BE2C (cell line): ENCODE results near the gene KIF1B.

Experiments used
- DNase-seq: peaks from one replicate; pipeline ENCODE4 v3.0.0-alpha.2; 2020
- H3K27me3 ChIP-seq: fragments of 250-450 bp; sonication (Bioruptor Pico); 2 replicates; pipeline ENCODE4 v1.5.1; 2020; ENCODE audit warnings: mild to moderate bottlenecking
- H3K36me3 ChIP-seq: fragments of 250-450 bp; sonication (Bioruptor Pico); 2 replicates; pipeline ENCODE4 v1.5.1; 2020; ENCODE audit warnings: mild to moderate bottlenecking
- H3K4me1 ChIP-seq: fragments of 250-450 bp; sonication (Bioruptor Pico); 2 replicates; pipeline ENCODE4 v1.5.1; 2020
- H3K4me3 ChIP-seq: 2 replicates; pipeline ENCODE4 v1.5.1; 2011; ENCODE audit warnings: low read depth, low read length
- H3K9me3 ChIP-seq: fragments of 250-450 bp; sonication (Bioruptor Pico); 2 replicates; pipeline ENCODE4 v1.5.1; 2020
- CTCF ChIP-seq: IDR thresholded peaks from 2 replicates; pipeline ENCODE4 v1.5.1; 2012; ENCODE audit warnings: mild to moderate bottlenecking, low read depth, low read length

KIF1B gene

GRCh38 chr1:10288029-10288615, 77.8 kb downstream of the KIF1B start:
- no peaks in the 10 kb centered on the region for H3K27me3 ChIP-seq
- DNase-seq: no peak
- H3K4me1 ChIP-seq: no peaks in the 10 kb centered on the region
- H3K9me3 ChIP-seq: no peaks in the 10 kb centered on the region
- peaks cover 2% of the 10 kb centered on the region; the same call in 1 of the 2 replicates for H3K36me3 ChIP-seq
- no peak for TF ChIP-seq CTCF
- H3K4me3 ChIP-seq: no peak overlapping the region

GRCh38 chr1:10291705-10292104, 81.3 kb downstream of the KIF1B start:
- no peaks in the 10 kb centered on the region for H3K27me3 ChIP-seq
- no peaks in the 10 kb centered on the region for H3K9me3 ChIP-seq
- no peak for DNase-seq
- no peaks in the 10 kb centered on the region for H3K4me1 ChIP-seq
- peaks cover 2% of the 10 kb centered on the region; the same call in 1 of the 2 replicates for H3K36me3 ChIP-seq
- TF ChIP-seq CTCF: no peak
- no peak overlapping the region for H3K4me3 ChIP-seq

GRCh38 chr1:10292188-10292587, 81.8 kb downstream of the KIF1B start:
- no peak for DNase-seq
- TF ChIP-seq CTCF: no peak
- Histone ChIP-seq H3K4me1 (no peaks in the 10 kb centered on the region), H3K27me3 (no peaks in the 10 kb centered on the region), H3K9me3 (no peaks in the 10 kb centered on the region), H3K4me3 (no peak overlapping the region), H3K36me3 (peaks cover 2% of the 10 kb centered on the region; the same call in 1 of the 2 replicates)

- Histone ChIP-seq H3K4me3 (no peak overlapping the region), H3K4me1 (no peaks in the 10 kb centered on the region), H3K27me3 (no peaks in the 10 kb centered on the region), H3K9me3 (no peaks in the 10 kb centered on the region), H3K36me3 (no peaks in the 10 kb centered on the region)
- no peak for DNase-seq
- TF ChIP-seq CTCF: no peak
Observed at GRCh38 chr1:10295481-10296085, 85.2 kb downstream of the KIF1B start.

GRCh38 chr1:10299151-10299550, 88.8 kb downstream of the KIF1B start:
- Histone ChIP-seq H3K4me3 (no peak overlapping the region), H3K36me3 (peaks cover 5% of the 10 kb centered on the region; the same call in 1 of the 2 replicates), H3K9me3 (no peaks in the 10 kb centered on the region), H3K4me1 (no peaks in the 10 kb centered on the region), H3K27me3 (no peaks in the 10 kb centered on the region)
- no peak for TF ChIP-seq CTCF
- DNase-seq: no peak

GRCh38 chr1:10302416-10302815, 92.0 kb downstream of the KIF1B start:
- H3K9me3 ChIP-seq: no peaks in the 10 kb centered on the region
- peaks cover 8% of the 10 kb centered on the region; the same call in 1 of the 2 replicates for H3K36me3 ChIP-seq
- TF ChIP-seq CTCF: no peak
- H3K27me3 ChIP-seq: no peaks in the 10 kb centered on the region
- no peaks in the 10 kb centered on the region for H3K4me1 ChIP-seq
- H3K4me3 ChIP-seq: no peak overlapping the region
- DNase-seq: no peak
